Gastrocnemius medialis (tissue), 4 donors: ENCODE results near the gene C1QB. TPM values are rescaled to one million over a fixed set of nuclear protein-coding genes. Genes with fewer than 3 reads are reported as not detected.

Experiments
- ATAC-seq, 2 donors: fragments of 150-250 bp; one replicate each; pipeline ENCODE4 v1.9.1; 2016
- DNase-seq, 2 donors: peaks; one replicate each; pipeline ENCODE4 v3.0.0-alpha.2; 2019
- H3K27ac ChIP-seq, 4 donors: fragments of 200-600 bp; sonication (generic); 1 replicate in 1 of 4; 2 replicates in 3 of 4; pipeline ENCODE4 v1.5.1; 2016 to 2018; ENCODE audit warnings: mild to moderate bottlenecking in 2 of 4, moderate library complexity in 1 of 4
- H3K27me3 ChIP-seq, 3 donors: fragments of 200-600 bp; sonication (generic) in 2 of 3; 1 replicate in 1 of 3; 2 replicates in 2 of 3; pipeline versions ENCODE4 v1.5.1 to v1.6.0; 2016 to 2019; ENCODE audit warnings: mild to moderate bottlenecking in 1 of 3, moderate library complexity in 1 of 3
- H3K36me3 ChIP-seq, 2 donors: fragments of 200-600 bp; sonication (generic) in 1 of 2; one replicate each; pipeline ENCODE4 v1.5.1; 2017 to 2018
- H3K4me1 ChIP-seq, 2 donors: fragments of 200-600 bp; sonication (generic) in 1 of 2; one replicate each; pipeline ENCODE4 v1.5.1; 2016 to 2017; ENCODE audit warnings: mild to moderate bottlenecking in 2 of 2
- H3K4me3 ChIP-seq, 4 donors: fragments of 200-600 bp; sonication (generic) in 3 of 4; 1 replicate in 1 of 4; 2 replicates in 3 of 4; pipeline ENCODE4 v1.5.1; 2016 to 2019; ENCODE audit warnings: mild to moderate bottlenecking in 2 of 4
- H3K9me3 ChIP-seq, 3 donors: fragments of 200-600 bp; sonication (generic) in 2 of 3; 1 replicate in 1 of 3; 2 replicates in 2 of 3; pipeline ENCODE4 v1.5.1; 2016 to 2019
- POLR2A ChIP-seq, 2 donors: fragments of 450-650 bp; IDR thresholded peaks; one replicate each; pipeline ENCODE4 v1.6.1; 2017; ENCODE audit warnings: antibody characterized with exemption in 2 of 2, mild to moderate bottlenecking in 2 of 2, moderate library complexity in 2 of 2
- in situ Hi-C, 4 donors: fragments of 200-750 bp; cut with MboI; loops; one replicate each; pipeline versions ENCODE4 v1.15.0 to v1.8.0; 2017; ENCODE audit warnings: low sequenced_read_pairs in 4 of 4
- intact Hi-C: fragments of 100-400 bp; cut with DNase I; formaldehyde crosslinking; loops from one replicate; pipeline ENCODE4 v1.15.1; 2023; ENCODE audit warnings: low total_unique reads
- total RNA-seq, 4 donors: library from RNA; depleted of rRNA; stranded (reverse); fragments of >200 nt; gene quantifications; one replicate each; pipeline versions ENCODE4 v1.1.0 to v1.2.3, GENCODE V29; 2016
- TF ChIP-seq, protein P1 (sequence below), 5 experiments: fragments of 450-650 bp in 3 of 5; fragments of 200-600 bp in 2 of 5; sonication (generic) in 2 of 5; IDR thresholded peaks in 4 of 5; conservative IDR thresholded peaks in 1 of 5; 1 replicate in 4 of 5; 2 replicates in 1 of 5; pipeline ENCODE4 v1.5.1; 2016 to 2019; ENCODE audit warnings: antibody characterized with exemption in 5 of 5, mild to moderate bottlenecking in 3 of 5, moderate library complexity in 3 of 5

The C1QB gene
- total RNA-seq, 4 donors from 2014 or later, result 30.6 to 97.2 (median 74.5) TPM

DNA sequence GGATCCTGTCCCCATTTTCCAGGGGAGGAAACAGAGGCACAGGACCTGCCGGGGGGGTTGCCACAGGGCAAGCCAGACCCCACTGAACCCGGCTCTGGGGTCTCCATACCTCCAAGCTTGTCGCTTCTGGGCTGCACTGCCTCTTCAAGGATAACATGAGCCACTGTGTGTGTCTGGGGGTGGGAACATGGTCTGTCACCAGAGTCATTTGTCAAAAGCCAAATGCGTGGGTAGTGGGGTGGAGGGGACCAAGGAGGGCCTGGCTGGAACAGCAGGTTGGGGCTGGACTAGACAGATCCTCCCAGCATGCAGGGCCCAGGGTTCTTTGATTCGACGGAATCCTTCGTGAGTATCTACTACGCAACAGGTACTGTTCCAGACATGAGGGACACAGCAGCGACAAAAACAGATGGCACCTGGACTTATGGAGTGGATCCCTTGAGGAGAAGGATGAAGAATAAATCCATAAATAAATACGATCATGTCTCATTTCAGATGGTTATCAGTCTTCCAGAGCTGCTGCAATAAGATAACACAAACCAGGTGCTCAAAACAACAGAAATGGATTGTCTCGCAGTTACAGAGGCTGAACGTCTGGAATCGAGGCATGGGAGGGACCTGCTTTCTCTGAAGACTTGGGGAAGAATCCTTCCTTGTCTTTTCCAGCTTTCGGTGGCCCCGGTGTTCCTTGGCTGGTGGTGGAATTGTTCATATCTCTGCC lies 28.7 kb downstream of the C1QB start:
- in situ Hi-C loops, result no loop called here
- Histone ChIP-seq H3K27me3 (peaks cover 8 to 15% (median 10%) of the 10 kb centered on the region in 3 donors), H3K36me3 (no peaks in the 10 kb centered on the region), H3K4me3 (no peak overlapping the region), H3K9me3 (no peaks in the 10 kb centered on the region), H3K4me1 (no peaks in the 10 kb centered on the region), H3K27ac (no peak overlapping the region)
- no peak for TF ChIP-seq POLR2A (IDR thresholded peaks at IDR 0.05)
- TF ChIP-seq, protein P1, sequence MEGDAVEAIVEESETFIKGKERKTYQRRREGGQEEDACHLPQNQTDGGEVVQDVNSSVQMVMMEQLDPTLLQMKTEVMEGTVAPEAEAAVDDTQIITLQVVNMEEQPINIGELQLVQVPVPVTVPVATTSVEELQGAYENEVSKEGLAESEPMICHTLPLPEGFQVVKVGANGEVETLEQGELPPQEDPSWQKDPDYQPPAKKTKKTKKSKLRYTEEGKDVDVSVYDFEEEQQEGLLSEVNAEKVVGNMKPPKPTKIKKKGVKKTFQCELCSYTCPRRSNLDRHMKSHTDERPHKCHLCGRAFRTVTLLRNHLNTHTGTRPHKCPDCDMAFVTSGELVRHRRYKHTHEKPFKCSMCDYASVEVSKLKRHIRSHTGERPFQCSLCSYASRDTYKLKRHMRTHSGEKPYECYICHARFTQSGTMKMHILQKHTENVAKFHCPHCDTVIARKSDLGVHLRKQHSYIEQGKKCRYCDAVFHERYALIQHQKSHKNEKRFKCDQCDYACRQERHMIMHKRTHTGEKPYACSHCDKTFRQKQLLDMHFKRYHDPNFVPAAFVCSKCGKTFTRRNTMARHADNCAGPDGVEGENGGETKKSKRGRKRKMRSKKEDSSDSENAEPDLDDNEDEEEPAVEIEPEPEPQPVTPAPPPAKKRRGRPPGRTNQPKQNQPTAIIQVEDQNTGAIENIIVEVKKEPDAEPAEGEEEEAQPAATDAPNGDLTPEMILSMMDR (IDR thresholded peaks at IDR 0.05 in 4 of 5, conservative IDR thresholded peaks at IDR 0.05 in 1 of 5), result no peak
- no peak for DNase-seq
- ATAC-seq, result no peak
- intact Hi-C loops, result no loop called here

DNA sequence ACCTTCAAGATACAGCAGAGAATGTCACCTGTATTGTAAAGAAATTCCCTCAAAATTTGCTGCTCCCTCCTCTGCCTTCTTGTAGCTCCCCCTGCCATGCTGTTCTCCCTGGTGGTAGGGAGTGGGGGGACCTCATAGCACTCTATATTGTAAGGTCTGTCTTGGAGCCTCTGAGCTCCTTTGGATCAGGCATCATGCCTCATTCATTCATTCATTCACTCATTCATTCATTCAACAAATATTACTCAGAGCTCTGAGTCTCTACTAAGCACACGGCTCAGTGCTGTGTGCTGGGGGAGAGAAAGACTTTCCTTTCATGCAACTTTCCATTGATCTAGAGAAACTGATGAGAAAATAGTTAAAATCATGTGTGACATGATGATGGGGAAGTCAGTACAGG lies 30.5 kb downstream of the C1QB start:
- Histone ChIP-seq H3K9me3 (no peaks in the 10 kb centered on the region), H3K36me3 (no peaks in the 10 kb centered on the region), H3K27me3 (peaks cover 7 to 17% (median 9%) of the 10 kb centered on the region in 3 donors), H3K4me1 (no peaks in the 10 kb centered on the region), H3K4me3 (no peak overlapping the region), H3K27ac (no peak overlapping the region)
- intact Hi-C loops, result no loop called here
- ATAC-seq (no peak), DNase-seq (no peak)
- in situ Hi-C loops, result no loop called here
- TF ChIP-seq POLR2A (IDR thresholded peaks at IDR 0.05), result no peak
- TF ChIP-seq, protein P1 (IDR thresholded peaks at IDR 0.05 in 4 of 5, conservative IDR thresholded peaks at IDR 0.05 in 1 of 5), result no peak

DNA sequence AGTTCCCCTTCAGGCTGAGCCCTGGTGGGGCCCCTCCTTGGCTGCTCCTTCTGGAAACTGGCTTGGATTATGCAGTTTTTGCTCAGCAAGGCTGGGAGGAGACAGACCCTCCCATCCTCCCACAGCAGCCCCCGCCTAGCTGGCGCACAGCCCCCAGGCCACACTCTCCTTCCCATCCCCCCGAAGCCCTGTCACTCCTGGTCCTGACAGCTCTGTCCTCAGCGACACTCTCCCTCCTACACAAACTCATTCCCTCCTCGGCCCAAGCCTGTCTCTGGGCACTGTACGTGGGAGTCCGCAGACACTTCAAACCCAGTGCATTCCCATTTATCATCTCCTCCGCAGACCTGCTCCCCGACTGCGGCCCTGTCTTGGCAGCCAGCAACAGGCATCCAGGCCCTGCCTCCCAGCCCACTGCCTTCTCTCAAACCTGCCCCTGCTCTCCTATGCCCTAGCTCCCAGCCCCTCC lies 32.6 kb downstream of the C1QB start:
- ATAC-seq, result no peak
- H3K36me3 ChIP-seq, result no peaks in the 10 kb centered on the region
- H3K4me3 ChIP-seq, result no peak overlapping the region
- intact Hi-C loops (no loop called here), in situ Hi-C loops (no loop called here)
- no peaks in the 10 kb centered on the region for H3K4me1 ChIP-seq
- no peak for TF ChIP-seq POLR2A (IDR thresholded peaks at IDR 0.05)
- TF ChIP-seq, protein P1 (IDR thresholded peaks at IDR 0.05 in 4 of 5, conservative IDR thresholded peaks at IDR 0.05 in 1 of 5), result no peak
- no peak for DNase-seq
- no peak overlapping the region for H3K27ac ChIP-seq
- no peaks in the 10 kb centered on the region for H3K9me3 ChIP-seq
- peaks cover 7 to 23% (median 9%) of the 10 kb centered on the region in 3 donors for H3K27me3 ChIP-seq

DNA sequence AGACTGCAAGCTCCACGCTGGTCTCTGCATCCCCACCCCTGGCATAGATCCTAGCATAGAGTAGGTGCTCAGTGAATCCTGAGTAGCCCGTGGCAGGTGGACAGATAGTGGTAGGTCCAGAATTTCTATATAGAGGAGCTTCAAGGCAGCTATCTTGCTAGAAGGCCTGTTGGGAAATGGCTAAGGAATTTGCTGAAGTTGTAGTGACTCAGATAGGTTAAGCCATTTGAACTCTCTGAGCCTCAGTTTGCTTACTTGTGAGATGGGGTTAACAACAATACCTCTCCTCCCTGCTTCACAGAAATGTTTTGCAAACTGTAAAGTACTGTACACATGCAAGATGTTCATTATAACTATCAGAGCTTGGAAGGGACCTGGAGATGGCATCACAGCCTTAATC lies 34.2 kb downstream of the C1QB start:
- intact Hi-C loops, result no loop called here
- peaks cover 0 to 23% (median 9%) of the 10 kb centered on the region in 3 donors for H3K27me3 ChIP-seq
- H3K9me3 ChIP-seq, result no peaks in the 10 kb centered on the region
- no peak overlapping the region for H3K27ac ChIP-seq
- no peak for ATAC-seq
- DNase-seq, result no peak
- no peaks in the 10 kb centered on the region for H3K36me3 ChIP-seq
- in situ Hi-C loops, result no loop called here
- H3K4me3 ChIP-seq, result no peak overlapping the region
- TF ChIP-seq, protein P1 (IDR thresholded peaks at IDR 0.05 in 4 of 5, conservative IDR thresholded peaks at IDR 0.05 in 1 of 5), result no peak
- TF ChIP-seq POLR2A (IDR thresholded peaks at IDR 0.05), result no peak
- H3K4me1 ChIP-seq, result no peaks in the 10 kb centered on the region
